ENCODE data around the gene CAMK2D. TPM values are rescaled to one million over a fixed set of nuclear protein-coding genes. Genes with fewer than 3 reads are reported as not detected.

The CAMK2D gene
- total and polyA plus RNA-seq, 2 experiments from 2014 or later: 4.9 to 14.6 TPM

DNA sequence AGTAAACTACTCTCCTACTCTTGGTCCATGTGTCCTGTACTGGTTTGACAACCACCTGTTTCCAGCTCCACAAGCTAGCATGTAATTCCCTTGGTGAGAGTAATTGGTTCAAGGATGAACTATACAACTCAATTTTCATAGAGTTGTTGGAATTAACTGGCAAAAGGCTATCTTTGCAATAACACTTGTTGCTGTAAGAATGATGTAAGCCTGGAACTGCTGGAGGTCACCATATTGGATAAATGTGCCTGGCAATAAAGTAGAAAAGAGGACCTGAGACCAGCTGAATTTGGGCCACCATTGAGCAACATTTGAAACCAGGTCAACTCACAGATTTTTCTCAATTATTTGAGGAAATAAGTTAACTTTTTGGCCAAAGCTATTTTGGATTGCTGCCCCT, 175.5 kb downstream of the CAMK2D start:
- no peaks in the 10 kb centered on the region for H3F3A ChIP-seq (replicated peaks; ENCODE audit: low read depth)
- no peak for DNase-seq (ENCODE audit: low spot score)
- H3K27ac ChIP-seq (ENCODE audit: low read depth): no peak overlapping the region
- H3K4me3 ChIP-seq: no peak overlapping the region
- no peak for ATAC-seq
- peak overlapping the region; percentile 69; the same call in 1 of the 2 replicates for H3K27ac Mint-ChIP-seq
- no peak overlapping the region for H3K4me2 ChIP-seq
- no peaks in the 10 kb centered on the region for H3K27me3 Mint-ChIP-seq (ENCODE audit: insufficient read depth, low read depth, poor library complexity)
- peaks cover 12% of the 10 kb centered on the region; the same call in 1 of the 2 replicates for H3K4me1 ChIP-seq (ENCODE audit: insufficient read depth)
- no peaks in the 10 kb centered on the region for H3K9me3 Mint-ChIP-seq
- no peaks in the 10 kb centered on the region for H3K79me2 ChIP-seq (replicated peaks; ENCODE audit: insufficient read depth)
- H3K4me3 Mint-ChIP-seq: no peak overlapping the region
- no peak overlapping the region for H2AFZ ChIP-seq
- no peaks in the 10 kb centered on the region for H3K36me3 Mint-ChIP-seq (ENCODE audit: low read depth)
- H4K20me1 ChIP-seq (replicated peaks; ENCODE audit: insufficient read depth): no peaks in the 10 kb centered on the region
- peaks cover 4% of the 10 kb centered on the region for H3K9me2 ChIP-seq (ENCODE audit: insufficient read depth)
- peaks cover 28% of the 10 kb centered on the region for H3K4me1 Mint-ChIP-seq
- no peaks in the 10 kb centered on the region for H3K27me3 ChIP-seq (ENCODE audit: insufficient read depth)
- TF ChIP-seq EZH2phosphoT487 (IDR thresholded peaks at IDR 0.05; ENCODE audit: unreplicated experiment) (no peak), CTCF (conservative IDR thresholded peaks at IDR 0.05; ENCODE audit: low read depth in 2 of 2) (no peak), STAT1 (IDR thresholded peaks at IDR 0.05; ENCODE audit: unreplicated experiment) (no peak), POLR2AphosphoS5 (IDR thresholded peaks at IDR 0.05; ENCODE audit: low read depth) (no peak), NANOG (IDR thresholded peaks at IDR 0.05; ENCODE audit: borderline replicate concordance) (no peak), ZNF331 (CRISPR knock-in tag; IDR thresholded peaks at IDR 0.05; ENCODE audit: low read depth) (no peak), ZNF114 (CRISPR knock-in tag; IDR thresholded peaks at IDR 0.05) (no peak), JUNB (IDR thresholded peaks at IDR 0.05; ENCODE audit: unreplicated experiment) (no peak), ZNF462 (CRISPR knock-in tag; IDR thresholded peaks at IDR 0.05) (no peak), REST (IDR thresholded peaks at IDR 0.05; ENCODE audit: unreplicated experiment) (no peak), CREB1 (CRISPR knock-in tag; IDR thresholded peaks at IDR 0.05; ENCODE audit: low read depth) (no peak), EZH2 (IDR thresholded peaks at IDR 0.05; ENCODE audit: low read depth, unreplicated experiment) (no peak)
- TF ChIP-seq, protein P1, sequence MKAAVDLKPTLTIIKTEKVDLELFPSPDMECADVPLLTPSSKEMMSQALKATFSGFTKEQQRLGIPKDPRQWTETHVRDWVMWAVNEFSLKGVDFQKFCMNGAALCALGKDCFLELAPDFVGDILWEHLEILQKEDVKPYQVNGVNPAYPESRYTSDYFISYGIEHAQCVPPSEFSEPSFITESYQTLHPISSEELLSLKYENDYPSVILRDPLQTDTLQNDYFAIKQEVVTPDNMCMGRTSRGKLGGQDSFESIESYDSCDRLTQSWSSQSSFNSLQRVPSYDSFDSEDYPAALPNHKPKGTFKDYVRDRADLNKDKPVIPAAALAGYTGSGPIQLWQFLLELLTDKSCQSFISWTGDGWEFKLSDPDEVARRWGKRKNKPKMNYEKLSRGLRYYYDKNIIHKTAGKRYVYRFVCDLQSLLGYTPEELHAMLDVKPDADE (IDR thresholded peaks at IDR 0.05): no peak
- no peaks in the 10 kb centered on the region for H3K36me3 ChIP-seq (ENCODE audit: insufficient read depth)
